Neural progenitor cell (in vitro differentiated cells): ENCODE data around the gene HEMK1. TPM values are rescaled to one million over a fixed set of nuclear protein-coding genes. Genes with fewer than 3 reads are reported as not detected.
A peak's percentile ranks its signal among the peaks of the same experiment; 100 is the strongest.

ENCODE experiments used
- DNase-seq: peaks from one replicate; pipeline ENCODE4 v3.0.0-alpha.2; 2016; ENCODE audit warnings: low spot score
- H2AFZ ChIP-seq: fragments of 200-600 bp; sonication (generic); replicated peaks from 2 replicates; pipeline ENCODE4 v1.6.1; 2016; ENCODE audit warnings: antibody characterized with exemption
- H3F3A ChIP-seq: fragments of 200-600 bp; sonication (generic); 2 replicates; pipeline ENCODE4 v1.6.1; 2016; ENCODE audit warnings: antibody characterized with exemption, low read depth
- H3K27ac ChIP-seq: fragments of 200-600 bp; sonication (generic); 2 replicates; pipeline ENCODE4 v1.5.1; 2016; ENCODE audit warnings: mild to moderate bottlenecking
- H3K27me3 ChIP-seq: fragments of 200-600 bp; sonication (generic); 2 replicates; pipeline ENCODE4 v1.6.1; 2016; ENCODE audit warnings: mild to moderate bottlenecking, moderate library complexity
- H3K36me3 ChIP-seq: fragments of 200-600 bp; sonication (generic); 2 replicates; pipeline ENCODE4 v1.5.1; 2016
- H3K4me1 ChIP-seq: fragments of 200-600 bp; sonication (generic); 2 replicates; pipeline ENCODE4 v1.6.1; 2016; ENCODE audit warnings: mixed run types
- H3K4me2 ChIP-seq: fragments of 200-600 bp; sonication (generic); 2 replicates; pipeline ENCODE4 v1.6.1; 2016
- H3K4me3 ChIP-seq: fragments of 200-600 bp; sonication (generic); 2 replicates; pipeline ENCODE4 v1.5.1; 2016
- H3K79me2 ChIP-seq: fragments of 200-600 bp; sonication (generic); 2 replicates; pipeline ENCODE4 v1.6.1; 2016; ENCODE audit warnings: low read depth
- H3K9ac ChIP-seq: fragments of 200-600 bp; sonication (generic); 2 replicates; pipeline ENCODE4 v1.6.1; 2016
- H3K9me3 ChIP-seq: fragments of 200-600 bp; sonication (generic); 2 replicates; pipeline ENCODE4 v1.5.1; 2016; ENCODE audit warnings: low read depth
- H4K20me1 ChIP-seq: fragments of 200-600 bp; sonication (generic); 2 replicates; pipeline ENCODE4 v1.6.1; 2016; ENCODE audit warnings: low read depth
- H3K27ac Mint-ChIP-seq: 3 replicates; pipeline ENCODE4 v1.8.0; 2021; ENCODE audit warnings: mixed read lengths
- H3K27me3 Mint-ChIP-seq: 2 replicates; pipeline ENCODE4 v1.8.0; 2022; ENCODE audit warnings: low read depth, mild to moderate bottlenecking, inconsistent platforms, moderate library complexity, mixed read lengths; ENCODE audit not compliant: insufficient read depth
- H3K36me3 Mint-ChIP-seq: 3 replicates; pipeline ENCODE4 v1.8.0; 2021; ENCODE audit warnings: mixed read lengths
- H3K4me1 Mint-ChIP-seq: 3 replicates; pipeline ENCODE4 v1.8.0; 2021; ENCODE audit warnings: mixed read lengths
- H3K4me3 Mint-ChIP-seq: 3 replicates; pipeline ENCODE4 v1.8.0; 2021; ENCODE audit warnings: mild to moderate bottlenecking, moderate library complexity, mixed read lengths
- H3K9me3 Mint-ChIP-seq: 3 replicates; pipeline ENCODE4 v1.8.0; 2020; ENCODE audit warnings: mixed read lengths
- EZH2 ChIP-seq: fragments of 200-600 bp; sonication (generic); IDR thresholded peaks from 2 replicates; pipeline ENCODE4 v1.6.1; 2017; ENCODE audit warnings: antibody characterized with exemption, mild to moderate bottlenecking, moderate library complexity
- EZH2phosphoT487 ChIP-seq: fragments of 200-600 bp; sonication (generic); IDR thresholded peaks from 2 replicates; pipeline ENCODE4 v1.6.1; 2017; ENCODE audit warnings: antibody characterized with exemption
- total RNA-seq: library from RNA; depleted of rRNA; stranded (reverse); fragments of >200 nt; gene quantifications from 2 replicates; pipeline ENCODE4 v1.2.3, GENCODE V29; 2015; ENCODE audit warnings: low replicate concordance
- TF ChIP-seq, protein P1 (sequence below): fragments of 200-600 bp; sonication (generic); IDR thresholded peaks from 2 replicates; pipeline ENCODE4 v1.5.1; 2017; ENCODE audit warnings: antibody characterized with exemption, mild to moderate bottlenecking

The HEMK1 gene
- total RNA-seq, 1 donor from 2014 or later, result 9.3 TPM

- peaks cover 7% of the 10 kb centered on the region for H3K36me3 Mint-ChIP-seq
- peak overlapping the region; percentile 43 for H3K27ac Mint-ChIP-seq
- Histone ChIP-seq H3F3A (peaks cover 29% of the 10 kb centered on the region), H3K4me1 (peaks cover 43% of the 10 kb centered on the region), H3K4me2 (no peak overlapping the region), H3K79me2 (peaks cover 57% of the 10 kb centered on the region), H3K9me3 (no peaks in the 10 kb centered on the region), H3K27ac (no peak overlapping the region), H4K20me1 (peaks cover 22% of the 10 kb centered on the region), H2AFZ (no peak overlapping the region), H3K27me3 (no peaks in the 10 kb centered on the region), H3K36me3 (no peaks in the 10 kb centered on the region), H3K4me3 (no peak overlapping the region), H3K9ac (no peak overlapping the region)
- no peak overlapping the region for H3K4me3 Mint-ChIP-seq
- peaks cover 5% of the 10 kb centered on the region for H3K27me3 Mint-ChIP-seq
- peak; percentile 74 for DNase-seq
- H3K4me1 Mint-ChIP-seq, result peaks cover 43% of the 10 kb centered on the region
- no peaks in the 10 kb centered on the region for H3K9me3 Mint-ChIP-seq
- no peak for TF ChIP-seq EZH2phosphoT487
- TF ChIP-seq EZH2, result no peak
- TF ChIP-seq, protein P1, sequence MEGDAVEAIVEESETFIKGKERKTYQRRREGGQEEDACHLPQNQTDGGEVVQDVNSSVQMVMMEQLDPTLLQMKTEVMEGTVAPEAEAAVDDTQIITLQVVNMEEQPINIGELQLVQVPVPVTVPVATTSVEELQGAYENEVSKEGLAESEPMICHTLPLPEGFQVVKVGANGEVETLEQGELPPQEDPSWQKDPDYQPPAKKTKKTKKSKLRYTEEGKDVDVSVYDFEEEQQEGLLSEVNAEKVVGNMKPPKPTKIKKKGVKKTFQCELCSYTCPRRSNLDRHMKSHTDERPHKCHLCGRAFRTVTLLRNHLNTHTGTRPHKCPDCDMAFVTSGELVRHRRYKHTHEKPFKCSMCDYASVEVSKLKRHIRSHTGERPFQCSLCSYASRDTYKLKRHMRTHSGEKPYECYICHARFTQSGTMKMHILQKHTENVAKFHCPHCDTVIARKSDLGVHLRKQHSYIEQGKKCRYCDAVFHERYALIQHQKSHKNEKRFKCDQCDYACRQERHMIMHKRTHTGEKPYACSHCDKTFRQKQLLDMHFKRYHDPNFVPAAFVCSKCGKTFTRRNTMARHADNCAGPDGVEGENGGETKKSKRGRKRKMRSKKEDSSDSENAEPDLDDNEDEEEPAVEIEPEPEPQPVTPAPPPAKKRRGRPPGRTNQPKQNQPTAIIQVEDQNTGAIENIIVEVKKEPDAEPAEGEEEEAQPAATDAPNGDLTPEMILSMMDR, result peak; percentile 59
These were observed 58.2 kb downstream of the HEMK1 start for GRCh38 chr3:50627407-50628051.

- Histone ChIP-seq H3F3A (peaks cover 26% of the 10 kb centered on the region), H3K79me2 (peaks cover 55% of the 10 kb centered on the region), H3K4me1 (peaks cover 39% of the 10 kb centered on the region), H3K4me3 (no peak overlapping the region), H3K4me2 (no peak overlapping the region), H2AFZ (no peak overlapping the region), H3K9ac (no peak overlapping the region), H3K36me3 (no peaks in the 10 kb centered on the region), H3K27me3 (no peaks in the 10 kb centered on the region), H3K9me3 (no peaks in the 10 kb centered on the region), H4K20me1 (peaks cover 22% of the 10 kb centered on the region), H3K27ac (no peak overlapping the region)
- H3K27me3 Mint-ChIP-seq, result peaks cover 5% of the 10 kb centered on the region
- H3K36me3 Mint-ChIP-seq, result peaks cover 7% of the 10 kb centered on the region
- H3K4me1 Mint-ChIP-seq, result peaks cover 46% of the 10 kb centered on the region
- H3K4me3 Mint-ChIP-seq, result no peak overlapping the region
- H3K9me3 Mint-ChIP-seq, result no peaks in the 10 kb centered on the region
- peak overlapping the region; percentile 10 for H3K27ac Mint-ChIP-seq
- no peak for DNase-seq
- TF ChIP-seq, protein P1, result no peak
- TF ChIP-seq EZH2phosphoT487, result no peak
- TF ChIP-seq EZH2, result no peak
These were observed 59.3 kb downstream of the HEMK1 start for GRCh38 chr3:50628601-50629000.

- no peaks in the 10 kb centered on the region for H3K9me3 Mint-ChIP-seq
- peaks cover 17% of the 10 kb centered on the region for H4K20me1 ChIP-seq
- H2AFZ ChIP-seq, result no peak overlapping the region
- no peak overlapping the region for H3K27ac Mint-ChIP-seq
- peaks cover 27% of the 10 kb centered on the region for H3K4me1 ChIP-seq
- no peak overlapping the region for H3K9ac ChIP-seq
- H3K4me3 ChIP-seq, result no peak overlapping the region
- no peaks in the 10 kb centered on the region for H3K27me3 ChIP-seq
- H3K27ac ChIP-seq, result no peak overlapping the region
- H3K36me3 ChIP-seq, result no peaks in the 10 kb centered on the region
- no peak for DNase-seq
- H3F3A ChIP-seq, result peaks cover 14% of the 10 kb centered on the region
- H3K4me2 ChIP-seq, result no peak overlapping the region
- H3K4me3 Mint-ChIP-seq, result no peak overlapping the region
- H3K36me3 Mint-ChIP-seq, result peaks cover 3% of the 10 kb centered on the region
- peaks cover 2% of the 10 kb centered on the region for H3K27me3 Mint-ChIP-seq
- peaks cover 42% of the 10 kb centered on the region for H3K79me2 ChIP-seq
- TF ChIP-seq EZH2phosphoT487 (no peak), EZH2 (no peak)
- TF ChIP-seq, protein P1, result no peak
- H3K4me1 Mint-ChIP-seq, result peaks cover 29% of the 10 kb centered on the region
- H3K9me3 ChIP-seq, result no peaks in the 10 kb centered on the region
These were observed 61.1 kb downstream of the HEMK1 start for GRCh38 chr3:50630394-50630793.
